Measurements from ENCODE around the gene PPP2R3B.

Gene PPP2R3B

GRCh38 chrX:367349-367748, 19.4 kb downstream of the PPP2R3B start:
- Histone ChIP-seq H3K27ac (replicated peaks) (no peak overlapping the region), H3K27me3 (ENCODE audit: insufficient read depth, poor library complexity, severe bottlenecking) (peaks cover 6% of the 10 kb centered on the region), H3K4me3 (replicated peaks; ENCODE audit: insufficient read depth, low read length) (no peak overlapping the region)
- TF ChIP-seq SPI1 (IDR thresholded peaks at IDR 0.05; ENCODE audit: borderline replicate concordance, low read depth) (no peak), POLR2AphosphoS5 (IDR thresholded peaks at IDR 0.05; ENCODE audit: low read depth) (no peak), GABPA (IDR thresholded peaks at IDR 0.05; ENCODE audit: low read depth) (no peak)
- DNase-seq (ENCODE audit: low read depth in 1 of 2, low spot score in 1 of 2) = no peak

DNA sequence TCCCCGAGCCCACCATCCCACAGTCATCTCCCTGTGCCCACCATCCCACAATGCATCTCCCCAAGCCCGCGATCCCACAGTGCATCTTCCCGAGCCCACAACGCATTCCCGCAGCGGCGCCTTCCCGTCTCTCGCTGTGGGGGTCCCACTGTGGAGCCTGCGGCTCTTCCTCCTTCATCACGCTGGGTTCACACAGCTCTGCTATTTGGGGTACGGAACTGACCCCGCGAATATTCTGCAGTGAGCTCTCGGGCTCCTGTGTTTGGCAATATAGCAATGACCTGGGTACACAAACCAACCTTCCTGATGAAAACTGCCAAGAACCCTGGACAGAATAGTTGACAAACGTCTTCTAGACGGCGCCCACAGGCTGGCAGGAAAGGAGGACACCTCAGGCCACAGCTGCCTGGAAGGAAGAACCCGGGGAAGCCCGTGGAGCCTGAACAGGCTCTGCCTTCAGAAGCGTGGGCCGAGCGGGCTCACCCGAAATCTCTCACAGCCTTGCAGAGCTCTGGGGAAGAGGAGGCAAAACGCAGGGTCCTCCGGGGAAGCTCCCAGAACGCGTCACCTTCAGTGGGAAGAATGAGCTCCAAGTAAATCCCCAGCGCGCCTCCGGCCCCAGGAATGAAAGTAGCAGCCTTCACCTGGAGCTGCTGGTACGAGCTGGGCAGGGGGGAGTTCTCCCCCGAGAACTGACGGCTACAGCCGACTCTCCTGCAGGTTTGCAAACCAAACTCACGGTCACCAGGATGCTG, 22.9 kb downstream of the PPP2R3B start:
- TF ChIP-seq, protein P1, sequence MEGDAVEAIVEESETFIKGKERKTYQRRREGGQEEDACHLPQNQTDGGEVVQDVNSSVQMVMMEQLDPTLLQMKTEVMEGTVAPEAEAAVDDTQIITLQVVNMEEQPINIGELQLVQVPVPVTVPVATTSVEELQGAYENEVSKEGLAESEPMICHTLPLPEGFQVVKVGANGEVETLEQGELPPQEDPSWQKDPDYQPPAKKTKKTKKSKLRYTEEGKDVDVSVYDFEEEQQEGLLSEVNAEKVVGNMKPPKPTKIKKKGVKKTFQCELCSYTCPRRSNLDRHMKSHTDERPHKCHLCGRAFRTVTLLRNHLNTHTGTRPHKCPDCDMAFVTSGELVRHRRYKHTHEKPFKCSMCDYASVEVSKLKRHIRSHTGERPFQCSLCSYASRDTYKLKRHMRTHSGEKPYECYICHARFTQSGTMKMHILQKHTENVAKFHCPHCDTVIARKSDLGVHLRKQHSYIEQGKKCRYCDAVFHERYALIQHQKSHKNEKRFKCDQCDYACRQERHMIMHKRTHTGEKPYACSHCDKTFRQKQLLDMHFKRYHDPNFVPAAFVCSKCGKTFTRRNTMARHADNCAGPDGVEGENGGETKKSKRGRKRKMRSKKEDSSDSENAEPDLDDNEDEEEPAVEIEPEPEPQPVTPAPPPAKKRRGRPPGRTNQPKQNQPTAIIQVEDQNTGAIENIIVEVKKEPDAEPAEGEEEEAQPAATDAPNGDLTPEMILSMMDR (IDR thresholded peaks at IDR 0.05; ENCODE audit: insufficient read depth, low read length) = no peak
- TF ChIP-seq SPI1 (IDR thresholded peaks at IDR 0.05; ENCODE audit: borderline replicate concordance, low read depth) (no peak), GABPA (IDR thresholded peaks at IDR 0.05; ENCODE audit: low read depth) (no peak), POLR2AphosphoS5 (IDR thresholded peaks at IDR 0.05; ENCODE audit: low read depth) (no peak)
- TF ChIP-seq, protein P2, sequence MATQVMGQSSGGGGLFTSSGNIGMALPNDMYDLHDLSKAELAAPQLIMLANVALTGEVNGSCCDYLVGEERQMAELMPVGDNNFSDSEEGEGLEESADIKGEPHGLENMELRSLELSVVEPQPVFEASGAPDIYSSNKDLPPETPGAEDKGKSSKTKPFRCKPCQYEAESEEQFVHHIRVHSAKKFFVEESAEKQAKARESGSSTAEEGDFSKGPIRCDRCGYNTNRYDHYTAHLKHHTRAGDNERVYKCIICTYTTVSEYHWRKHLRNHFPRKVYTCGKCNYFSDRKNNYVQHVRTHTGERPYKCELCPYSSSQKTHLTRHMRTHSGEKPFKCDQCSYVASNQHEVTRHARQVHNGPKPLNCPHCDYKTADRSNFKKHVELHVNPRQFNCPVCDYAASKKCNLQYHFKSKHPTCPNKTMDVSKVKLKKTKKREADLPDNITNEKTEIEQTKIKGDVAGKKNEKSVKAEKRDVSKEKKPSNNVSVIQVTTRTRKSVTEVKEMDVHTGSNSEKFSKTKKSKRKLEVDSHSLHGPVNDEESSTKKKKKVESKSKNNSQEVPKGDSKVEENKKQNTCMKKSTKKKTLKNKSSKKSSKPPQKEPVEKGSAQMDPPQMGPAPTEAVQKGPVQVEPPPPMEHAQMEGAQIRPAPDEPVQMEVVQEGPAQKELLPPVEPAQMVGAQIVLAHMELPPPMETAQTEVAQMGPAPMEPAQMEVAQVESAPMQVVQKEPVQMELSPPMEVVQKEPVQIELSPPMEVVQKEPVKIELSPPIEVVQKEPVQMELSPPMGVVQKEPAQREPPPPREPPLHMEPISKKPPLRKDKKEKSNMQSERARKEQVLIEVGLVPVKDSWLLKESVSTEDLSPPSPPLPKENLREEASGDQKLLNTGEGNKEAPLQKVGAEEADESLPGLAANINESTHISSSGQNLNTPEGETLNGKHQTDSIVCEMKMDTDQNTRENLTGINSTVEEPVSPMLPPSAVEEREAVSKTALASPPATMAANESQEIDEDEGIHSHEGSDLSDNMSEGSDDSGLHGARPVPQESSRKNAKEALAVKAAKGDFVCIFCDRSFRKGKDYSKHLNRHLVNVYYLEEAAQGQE (IDR thresholded peaks at IDR 0.05; ENCODE audit: insufficient replicate concordance, low read depth) = no peak
- H3K27me3 ChIP-seq (ENCODE audit: insufficient read depth, poor library complexity, severe bottlenecking) = no peaks in the 10 kb centered on the region
- no peak overlapping the region for H3K4me3 ChIP-seq (replicated peaks; ENCODE audit: insufficient read depth, low read length)
- DNase-seq (ENCODE audit: low read depth in 1 of 2, low spot score in 1 of 2) = no peak
- no peak overlapping the region for H3K27ac ChIP-seq (replicated peaks)

GRCh38 chrX:362937-363620, 23.6 kb downstream of the PPP2R3B start:
- TF ChIP-seq GABPA (IDR thresholded peaks at IDR 0.05; ENCODE audit: low read depth) = no peak
- TF ChIP-seq, protein P1 (IDR thresholded peaks at IDR 0.05; ENCODE audit: insufficient read depth, low read length) = no peak
- no peak for TF ChIP-seq SPI1 (IDR thresholded peaks at IDR 0.05; ENCODE audit: borderline replicate concordance, low read depth)
- TF ChIP-seq POLR2AphosphoS5 (IDR thresholded peaks at IDR 0.05; ENCODE audit: low read depth) = no peak
- TF ChIP-seq, protein P2 (IDR thresholded peaks at IDR 0.05; ENCODE audit: insufficient replicate concordance, low read depth) = no peak
- DNase-seq (ENCODE audit: low read depth in 1 of 2, low spot score in 1 of 2) = no peak
- no peaks in the 10 kb centered on the region for H3K27me3 ChIP-seq (ENCODE audit: insufficient read depth, poor library complexity, severe bottlenecking)
- no peak overlapping the region for H3K4me3 ChIP-seq (replicated peaks; ENCODE audit: insufficient read depth, low read length)
- H3K27ac ChIP-seq (replicated peaks) = no peak overlapping the region

DNA sequence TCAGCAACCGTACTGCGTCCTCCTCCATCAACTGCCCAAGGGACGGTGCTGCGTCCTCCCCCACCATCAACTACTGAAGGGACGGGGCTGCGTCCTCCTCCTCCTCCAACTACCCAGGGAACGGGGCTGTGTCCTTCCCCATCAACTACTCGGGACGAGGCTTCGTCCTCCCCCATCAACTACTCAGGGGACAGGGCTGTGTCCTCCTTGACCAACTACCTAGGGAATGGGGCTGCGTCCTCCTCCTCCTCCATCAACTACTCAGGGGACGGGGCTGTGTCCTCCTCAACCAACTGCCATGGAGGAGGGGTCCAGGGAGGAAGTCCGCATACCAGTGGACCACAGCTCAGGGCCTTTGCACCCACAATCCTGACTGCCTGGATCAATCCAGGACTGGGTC, 24.4 kb downstream of the PPP2R3B start:
- TF ChIP-seq POLR2AphosphoS5 (IDR thresholded peaks at IDR 0.05; ENCODE audit: low read depth) (no peak), SPI1 (IDR thresholded peaks at IDR 0.05; ENCODE audit: borderline replicate concordance, low read depth) (no peak), GABPA (IDR thresholded peaks at IDR 0.05; ENCODE audit: low read depth) (no peak)
- TF ChIP-seq, protein P2 (IDR thresholded peaks at IDR 0.05; ENCODE audit: insufficient replicate concordance, low read depth) = no peak
- TF ChIP-seq, protein P1 (IDR thresholded peaks at IDR 0.05; ENCODE audit: insufficient read depth, low read length) = no peak
- DNase-seq (ENCODE audit: low read depth in 1 of 2, low spot score in 1 of 2) = no peak
- Histone ChIP-seq H3K27ac (replicated peaks) (no peak overlapping the region), H3K4me3 (replicated peaks; ENCODE audit: insufficient read depth, low read length) (no peak overlapping the region), H3K27me3 (ENCODE audit: insufficient read depth, poor library complexity, severe bottlenecking) (no peaks in the 10 kb centered on the region)

Data from HL-60 (cell line).